CD4-positive, CD25-positive, alpha-beta regulatory T cell (primary cell): ENCODE results near the gene SRRD. TPM values are rescaled to one million over a fixed set of nuclear protein-coding genes. Genes with fewer than 3 reads are reported as not detected.
"Not testable (repeated sequence)": the region's sequence is repeated elsewhere in the genome, so short reads cannot be mapped to it uniquely, and the experiment has no call there.

Experiments used
- ATAC-seq, 2 donors: fragments of 150-1000 bp; cut with Tn5 transposase; one replicate each; pipeline ENCODE4 v1.10.0; 2021; ENCODE audit warnings: low read depth in 2 of 2, moderate number of reproducible peaks in 2 of 2, moderate library complexity in 1 of 2
- DNase-seq, 3 donors: peaks; one replicate each; pipeline versions ENCODE4 v3.0.0 to v3.0.0-alpha.2; 2012 to 2022; ENCODE audit warnings: mixed read lengths in 1 of 3
- H3K27ac ChIP-seq: one replicate; pipeline ENCODE4 v1.7.0; 2013; ENCODE audit warnings: mild to moderate bottlenecking, low read length; ENCODE audit not compliant: insufficient read depth, poor library complexity, severe bottlenecking
- H3K27me3 ChIP-seq: one replicate; pipeline ENCODE4 v1.7.0; 2013; ENCODE audit warnings: low read length; ENCODE audit not compliant: control insufficient read depth, insufficient read depth
- H3K36me3 ChIP-seq: one replicate; pipeline ENCODE4 v1.7.0; 2013; ENCODE audit warnings: mild to moderate bottlenecking, low read length, moderate library complexity; ENCODE audit not compliant: control insufficient read depth, insufficient read depth
- H3K4me1 ChIP-seq: 2 replicates; pipeline ENCODE4 v1.7.0; 2013; ENCODE audit warnings: mild to moderate bottlenecking, low read length; ENCODE audit not compliant: insufficient read depth, control insufficient read depth, poor library complexity, severe bottlenecking
- H3K4me3 ChIP-seq: one replicate; pipeline ENCODE4 v1.7.0; 2013; ENCODE audit warnings: low read depth, mild to moderate bottlenecking, low read length, moderate library complexity
- H3K9me3 ChIP-seq, 2 experiments: 1 replicate in 1 of 2; 2 replicates in 1 of 2; pipeline ENCODE4 v1.7.0; 2013; ENCODE audit warnings: low read length in 2 of 2, mild to moderate bottlenecking in 1 of 2, moderate library complexity in 1 of 2; ENCODE audit not compliant: control insufficient read depth in 2 of 2
- H3K27ac Mint-ChIP-seq, 3 donors: one replicate each; pipeline ENCODE4 v1.8.0; 2020 to 2022; ENCODE audit warnings: mild to moderate bottlenecking in 3 of 3, mixed read lengths in 3 of 3, moderate library complexity in 2 of 3
- H3K27me3 Mint-ChIP-seq: one replicate; pipeline ENCODE4 v1.8.0; 2022; ENCODE audit warnings: mild to moderate bottlenecking, mixed read lengths
- H3K36me3 Mint-ChIP-seq: one replicate; pipeline ENCODE4 v1.8.0; 2020; ENCODE audit warnings: mixed read lengths
- H3K4me1 Mint-ChIP-seq, 4 donors: one replicate each; pipeline ENCODE4 v1.8.0; 2020 to 2022; ENCODE audit warnings: mixed read lengths in 4 of 4, mild to moderate bottlenecking in 1 of 4
- H3K4me3 Mint-ChIP-seq, 4 donors: one replicate each; pipeline ENCODE4 v1.8.0; 2020 to 2022; ENCODE audit warnings: mild to moderate bottlenecking in 4 of 4, mixed read lengths in 4 of 4, moderate library complexity in 3 of 4
- H3K9me3 Mint-ChIP-seq, 7 donors: one replicate each; pipeline ENCODE4 v1.8.0; 2020 to 2022; ENCODE audit warnings: mixed read lengths in 7 of 7, mild to moderate bottlenecking in 3 of 7, moderate library complexity in 2 of 7
- polyA plus RNA-seq, 4 donors: library from polyadenylated mRNA; unstranded; fragments of 300-500 nt; fragmentation: Illumina TruSeq; gene quantifications; one replicate each; pipeline ENCODE4 v1.2.3, GENCODE V29; 2021
- total RNA-seq: library from RNA; stranded (reverse); gene quantifications from one replicate; pipeline ENCODE4 v1.2.3, GENCODE V29; 2022

Gene SRRD
- 27.3 TPM for total RNA-seq
- polyA plus RNA-seq: 10 to 100 TPM; 25.5 to 34.7 (median 29.1) TPM

GRCh38 chr22:26483439-26484359 is at the start of gene SRRD, which contains the start of gene HPS4:
Gene SRRD, plus strand, starts transcription at chr22:26483877. Its CDS starts 14 bp downstream, at chr22:26483891.
Gene HPS4, minus strand, starts transcription at chr22:26483783. Its CDS starts 2,021 bp downstream, at chr22:26481762.
- no peaks in the 10 kb centered on the region for H3K27me3 Mint-ChIP-seq
- H3K4me1 ChIP-seq: peaks cover 45% of the 10 kb centered on the region
- peaks cover 38 to 71% (median 57%) of the 10 kb centered on the region in 4 donors for H3K4me1 Mint-ChIP-seq
- H3K27ac ChIP-seq: peak within 1 kb of the TSS; percentile 94
- H3K36me3 ChIP-seq: peaks cover 14% of the 10 kb centered on the region
- H3K9me3 ChIP-seq: no peaks in the 10 kb centered on the region
- H3K27me3 ChIP-seq: no peaks in the 10 kb centered on the region
- DNase-seq (peak; percentile 91 to 95 (median 94)), ATAC-seq (peak; percentile 80 to 83)
- H3K36me3 Mint-ChIP-seq: peaks cover 21% of the 10 kb centered on the region
- H3K9me3 Mint-ChIP-seq: peaks cover 0 to 2% (median 0%) of the 10 kb centered on the region in 7 donors
- peak within 1 kb of the TSS; percentile 95 for H3K4me3 ChIP-seq
- peak within 1 kb of the TSS; percentile 99 for H3K27ac Mint-ChIP-seq
- H3K4me3 Mint-ChIP-seq: peak within 1 kb of the TSS; percentile 90 to 96 (median 95)

- no peak overlapping the region for H3K4me3 ChIP-seq
- peaks cover 19% of the 10 kb centered on the region for H3K36me3 ChIP-seq
- no peaks in the 10 kb centered on the region for H3K9me3 ChIP-seq
- ATAC-seq: no peak
- no peak for DNase-seq
- no peaks in the 10 kb centered on the region for H3K4me1 ChIP-seq
- Mint-ChIP-seq H3K9me3 (no peaks in the 10 kb centered on the region), H3K4me1 (peaks cover 10 to 45% (median 26%) of the 10 kb centered on the region in 4 donors), H3K27ac (peak overlapping the region in 2 of 3 donors; percentile 65 to 81), H3K27me3 (no peaks in the 10 kb centered on the region), H3K36me3 (peaks cover 15% of the 10 kb centered on the region), H3K4me3 (peak overlapping the region in 1 of 4 donors; percentile 49)
- H3K27ac ChIP-seq: no peak overlapping the region
- no peaks in the 10 kb centered on the region for H3K27me3 ChIP-seq
Measured at GRCh38 chr22:26435327-26436093, 48.2 kb upstream of the SRRD start.

GRCh38 chr22:26436903-26437515 is 46.7 kb upstream of the SRRD start:
- Mint-ChIP-seq H3K27me3 (no peaks in the 10 kb centered on the region), H3K27ac (peak overlapping the region in 2 of 3 donors; percentile 2 to 48), H3K9me3 (no peaks in the 10 kb centered on the region), H3K36me3 (peaks cover 15% of the 10 kb centered on the region), H3K4me1 (peaks cover 4 to 33% (median 19%) of the 10 kb centered on the region in 4 donors), H3K4me3 (no peak overlapping the region)
- no peaks in the 10 kb centered on the region for H3K9me3 ChIP-seq
- H3K4me3 ChIP-seq: no peak overlapping the region
- peaks cover 19% of the 10 kb centered on the region for H3K36me3 ChIP-seq
- no peaks in the 10 kb centered on the region for H3K4me1 ChIP-seq
- H3K27ac ChIP-seq: no peak overlapping the region
- DNase-seq: no peak
- ATAC-seq: no peak
- H3K27me3 ChIP-seq: no peaks in the 10 kb centered on the region

- no peaks in the 10 kb centered on the region for H3K27me3 ChIP-seq
- Mint-ChIP-seq H3K36me3 (peaks cover 15% of the 10 kb centered on the region), H3K27me3 (no peaks in the 10 kb centered on the region), H3K27ac (peak overlapping the region in 2 of 3 donors; percentile 41 to 66), H3K9me3 (no peaks in the 10 kb centered on the region), H3K4me3 (no peak overlapping the region), H3K4me1 (peaks cover 4 to 30% (median 15%) of the 10 kb centered on the region in 4 donors)
- ATAC-seq (no peak), DNase-seq (no peak)
- H3K36me3 ChIP-seq: peaks cover 19% of the 10 kb centered on the region
- no peak overlapping the region for H3K4me3 ChIP-seq
- no peak overlapping the region for H3K27ac ChIP-seq
- no peaks in the 10 kb centered on the region for H3K9me3 ChIP-seq
- no peaks in the 10 kb centered on the region for H3K4me1 ChIP-seq
Measured at GRCh38 chr22:26437694-26438392, 45.8 kb upstream of the SRRD start.

GRCh38 chr22:26438776-26439175 is 44.9 kb upstream of the SRRD start:
- peaks cover 21% of the 10 kb centered on the region for H3K36me3 ChIP-seq
- H3K4me3 Mint-ChIP-seq, H3K27ac ChIP-seq, DNase-seq, H3K4me3 ChIP-seq, ATAC-seq, H3K9me3 Mint-ChIP-seq, H3K27ac Mint-ChIP-seq, H3K27me3 ChIP-seq, H3K27me3 Mint-ChIP-seq, H3K9me3 ChIP-seq, H3K4me1 ChIP-seq: not testable (repeated sequence)
- Mint-ChIP-seq H3K36me3 (peaks cover 15% of the 10 kb centered on the region), H3K4me1 (peaks cover 4 to 28% (median 13%) of the 10 kb centered on the region in 4 donors)

- ATAC-seq (no peak), DNase-seq (no peak)
- Mint-ChIP-seq H3K4me1 (peaks cover 4 to 28% (median 16%) of the 10 kb centered on the region in 4 donors), H3K27me3 (no peaks in the 10 kb centered on the region), H3K27ac (no peak overlapping the region), H3K4me3 (no peak overlapping the region), H3K36me3 (peaks cover 10% of the 10 kb centered on the region), H3K9me3 (no peaks in the 10 kb centered on the region)
- Histone ChIP-seq H3K27ac (no peak overlapping the region), H3K4me3 (no peak overlapping the region), H3K4me1 (no peaks in the 10 kb centered on the region), H3K27me3 (no peaks in the 10 kb centered on the region), H3K36me3 (peaks cover 27% of the 10 kb centered on the region), H3K9me3 (no peaks in the 10 kb centered on the region)
Measured at GRCh38 chr22:26439559-26439958, 44.1 kb upstream of the SRRD start.
